Measurements from ENCODE around the gene INTS7. TPM values are rescaled to one million over a fixed set of nuclear protein-coding genes. Genes with fewer than 3 reads are reported as not detected.
A peak's percentile ranks its signal among the peaks of the same experiment; 100 is the strongest.
"Not testable (repeated sequence)": the region's sequence is repeated elsewhere in the genome, so short reads cannot be mapped to it uniquely, and the experiment has no call there.

The INTS7 gene
- total and polyA plus RNA-seq, 8 donors: 18.9 to 28.7 (median 22.1) TPM

GRCh38 chr1:211942583-211942982, 92.8 kb downstream of the INTS7 start:
- H3K9me3 ChIP-seq: no peaks in the 10 kb centered on the region
- no peak for DNase-seq
- H3K36me3 ChIP-seq: peaks cover 0 to 25% of the 10 kb centered on the region in 2 donors
- TF ChIP-seq CTCF (IDR thresholded peaks at IDR 0.05): no peak
- no peak overlapping the region for H3K27ac ChIP-seq
- ATAC-seq: no peak
- intact Hi-C loops (cut with DNase I): no loop called here
- H3K4me1 ChIP-seq: peaks cover 0 to 13% of the 10 kb centered on the region in 2 donors
- H3K27me3 ChIP-seq: no peaks in the 10 kb centered on the region
- H3K4me3 ChIP-seq: no peak overlapping the region

- intact Hi-C loops (cut with DNase I): no loop called here
- TF ChIP-seq CTCF (IDR thresholded peaks at IDR 0.05): no peak
- H3K27me3 ChIP-seq: peaks cover 0 to 3% of the 10 kb centered on the region in 2 donors
- no peak overlapping the region for H3K4me3 ChIP-seq
- H3K36me3 ChIP-seq: peaks cover 0 to 22% of the 10 kb centered on the region in 2 donors
- peaks cover 0 to 13% of the 10 kb centered on the region in 2 donors for H3K4me1 ChIP-seq
- DNase-seq (no peak), ATAC-seq (no peak)
- H3K27ac ChIP-seq: no peak overlapping the region
- no peaks in the 10 kb centered on the region for H3K9me3 ChIP-seq
Observed at GRCh38 chr1:211939876-211940468, 95.4 kb downstream of the INTS7 start.

GRCh38 chr1:211938561-211938997, 96.8 kb downstream of the INTS7 start:
- ATAC-seq (peak; percentile 77), DNase-seq (no peak)
- intact Hi-C loops (cut with DNase I): no loop called here
- peaks cover 0 to 13% of the 10 kb centered on the region in 2 donors for H3K4me1 ChIP-seq
- H3K27ac ChIP-seq: peak overlapping the region in 1 of 2 donors; percentile 46
- TF ChIP-seq CTCF (IDR thresholded peaks at IDR 0.05): no peak
- no peaks in the 10 kb centered on the region for H3K9me3 ChIP-seq
- peak overlapping the region in 1 of 2 donors; percentile 17 for H3K4me3 ChIP-seq
- H3K36me3 ChIP-seq: peaks cover 0 to 10% of the 10 kb centered on the region in 2 donors
- peaks cover 0 to 14% of the 10 kb centered on the region in 2 donors for H3K27me3 ChIP-seq

GRCh38 chr1:211937422-211937821, 97.9 kb downstream of the INTS7 start:
- H3K4me3 ChIP-seq; H3K9me3 ChIP-seq; intact Hi-C loops (cut with DNase I); ATAC-seq; H3K36me3 ChIP-seq; H3K27ac ChIP-seq; DNase-seq: not testable (repeated sequence)
- Histone ChIP-seq H3K27me3 (peaks cover 0 to 23% of the 10 kb centered on the region in 2 donors), H3K4me1 (peaks cover 0 to 21% of the 10 kb centered on the region in 2 donors)

GRCh38 chr1:211935448-211935970, 99.8 kb downstream of the INTS7 start:
- Histone ChIP-seq H3K4me3 (no peak overlapping the region), H3K9me3 (no peaks in the 10 kb centered on the region), H3K36me3 (no peaks in the 10 kb centered on the region), H3K27ac (no peak overlapping the region), H3K4me1 (peaks cover 0 to 27% of the 10 kb centered on the region in 2 donors), H3K27me3 (peaks cover 0 to 32% of the 10 kb centered on the region in 2 donors)
- intact Hi-C loops (cut with DNase I): no loop called here
- ATAC-seq (no peak), DNase-seq (no peak)
- no peak for TF ChIP-seq CTCF (IDR thresholded peaks at IDR 0.05)
